GM21717 (cell line): ENCODE results near the gene UBE2F.
A peak's percentile ranks its signal among the peaks of the same experiment; 100 is the strongest.

Source experiments
- ATAC-seq: cut with Tn5 transposase; IDR thresholded peaks from one replicate; pipeline ENCODE4 v1.9.1; 2021; ENCODE audit warnings: mild to moderate bottlenecking, moderate library complexity; ENCODE audit not compliant: unreplicated experiment

The UBE2F gene, protein sequence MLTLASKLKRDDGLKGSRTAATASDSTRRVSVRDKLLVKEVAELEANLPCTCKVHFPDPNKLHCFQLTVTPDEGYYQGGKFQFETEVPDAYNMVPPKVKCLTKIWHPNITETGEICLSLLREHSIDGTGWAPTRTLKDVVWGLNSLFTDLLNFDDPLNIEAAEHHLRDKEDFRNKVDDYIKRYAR

DNA sequence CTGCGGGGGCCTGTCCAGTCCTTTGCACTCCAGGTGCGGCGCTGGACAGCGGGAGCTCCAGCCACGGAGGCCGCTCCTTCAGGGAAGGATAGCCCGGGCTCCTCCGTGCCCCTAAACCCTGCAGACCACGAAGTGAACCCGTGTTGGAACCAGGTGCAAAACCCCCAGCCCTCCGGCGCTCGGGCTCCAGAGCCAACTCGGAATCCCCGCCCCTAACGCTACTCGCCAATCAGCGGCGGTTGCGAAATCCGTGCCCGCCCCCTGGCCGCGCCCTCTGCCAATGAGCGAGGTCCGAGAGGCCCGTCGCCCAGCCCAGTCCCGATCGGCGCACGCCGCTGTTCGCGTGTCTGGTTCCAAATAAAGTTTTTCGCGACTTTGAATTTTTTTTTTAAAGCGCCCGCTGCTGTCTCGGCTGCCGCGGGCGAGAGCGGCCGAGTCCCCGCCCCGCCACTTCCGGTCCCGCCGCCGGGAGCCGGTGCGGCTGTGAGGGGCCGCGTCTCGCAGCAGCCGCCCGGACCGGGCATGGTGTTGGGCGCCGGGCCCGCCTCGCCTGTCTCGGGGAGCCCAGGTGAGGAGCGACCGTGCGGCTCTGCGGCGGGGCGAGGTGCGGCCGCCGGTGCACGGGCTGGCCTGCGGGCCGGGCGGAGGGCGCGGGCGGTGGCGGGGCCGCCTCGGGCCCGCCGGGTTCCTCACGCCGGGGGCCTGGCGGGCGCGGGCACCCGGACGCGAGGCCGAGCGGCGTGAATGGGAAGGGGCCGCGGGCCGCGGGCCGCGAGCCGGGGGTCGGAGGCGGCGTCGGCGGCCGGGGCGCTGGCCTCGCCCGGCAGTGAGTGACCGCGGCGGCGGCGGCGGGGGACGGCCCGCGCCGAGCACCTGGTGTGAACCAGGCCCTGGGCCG is at the start of gene UBE2F:
Gene UBE2F (plus strand): TSS at position 450 of the 898 bp plus-strand sequence. CDS start 6,094 bp downstream, outside the sequence.
- peak; percentile 93 for ATAC-seq

DNA sequence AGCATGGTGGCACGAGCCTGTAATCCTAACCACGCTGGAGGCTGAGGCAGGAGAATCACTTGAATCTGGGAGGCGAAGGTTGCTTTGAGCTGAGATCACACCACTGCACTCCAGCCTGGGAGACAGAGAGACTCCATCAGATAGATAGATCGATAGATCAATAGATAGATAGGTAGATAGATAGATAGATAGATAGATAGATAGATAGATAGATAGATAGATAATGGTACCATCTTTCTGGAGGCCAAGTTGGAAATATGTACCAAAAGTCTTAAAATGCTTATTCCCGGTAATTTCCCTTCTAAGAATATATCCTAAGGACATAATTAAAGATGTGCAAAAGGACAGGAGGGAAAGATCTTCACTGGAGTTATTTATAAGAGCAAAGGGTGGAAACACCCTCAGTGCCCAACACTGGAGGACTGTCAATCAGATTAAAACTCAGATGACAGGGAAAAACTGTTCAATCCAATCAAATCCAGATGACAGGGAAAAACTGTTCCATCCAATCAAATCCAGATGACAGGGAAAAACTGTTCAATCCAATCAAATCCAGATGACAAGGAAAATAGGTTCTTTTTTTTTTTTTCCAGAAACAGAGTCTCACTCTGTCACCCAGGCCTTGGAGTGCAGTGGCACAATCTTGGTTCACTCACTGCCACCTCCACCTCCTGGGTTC is 49.0 kb upstream of the UBE2F start:
- no peak for ATAC-seq

GRCh38 chr2:237919593-237919992 is 47.2 kb upstream of the UBE2F start:
- ATAC-seq: no peak

- ATAC-seq: no peak
These were observed 46.1 kb upstream of the UBE2F start for GRCh38 chr2:237920673-237921072.

DNA sequence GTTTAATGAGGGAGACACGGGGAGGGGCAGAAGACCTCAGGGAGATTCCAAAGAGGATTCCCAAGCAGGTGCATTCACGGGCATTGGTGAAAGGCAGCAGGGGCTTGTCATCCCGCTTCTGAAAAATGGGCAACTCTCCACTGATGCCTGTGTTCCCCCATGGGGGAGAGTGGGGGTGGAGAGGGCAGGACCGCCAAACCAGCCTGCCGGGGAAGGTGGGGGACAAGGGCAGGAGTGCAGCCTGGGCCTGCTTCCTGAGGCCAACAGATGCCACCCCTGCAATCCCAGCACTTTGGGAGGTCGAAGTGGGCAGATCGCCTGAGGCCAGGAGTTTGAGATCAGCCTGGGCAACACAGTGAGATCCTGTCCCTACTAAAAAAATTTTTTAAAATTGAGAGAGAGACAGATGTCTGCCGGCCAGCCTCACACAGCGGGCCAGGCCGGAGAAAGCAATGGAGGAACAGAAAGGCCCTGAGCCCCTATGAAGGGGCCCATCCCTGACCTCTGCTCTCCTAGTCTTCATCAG is 44.8 kb upstream of the UBE2F start:
- ATAC-seq: no peak

DNA sequence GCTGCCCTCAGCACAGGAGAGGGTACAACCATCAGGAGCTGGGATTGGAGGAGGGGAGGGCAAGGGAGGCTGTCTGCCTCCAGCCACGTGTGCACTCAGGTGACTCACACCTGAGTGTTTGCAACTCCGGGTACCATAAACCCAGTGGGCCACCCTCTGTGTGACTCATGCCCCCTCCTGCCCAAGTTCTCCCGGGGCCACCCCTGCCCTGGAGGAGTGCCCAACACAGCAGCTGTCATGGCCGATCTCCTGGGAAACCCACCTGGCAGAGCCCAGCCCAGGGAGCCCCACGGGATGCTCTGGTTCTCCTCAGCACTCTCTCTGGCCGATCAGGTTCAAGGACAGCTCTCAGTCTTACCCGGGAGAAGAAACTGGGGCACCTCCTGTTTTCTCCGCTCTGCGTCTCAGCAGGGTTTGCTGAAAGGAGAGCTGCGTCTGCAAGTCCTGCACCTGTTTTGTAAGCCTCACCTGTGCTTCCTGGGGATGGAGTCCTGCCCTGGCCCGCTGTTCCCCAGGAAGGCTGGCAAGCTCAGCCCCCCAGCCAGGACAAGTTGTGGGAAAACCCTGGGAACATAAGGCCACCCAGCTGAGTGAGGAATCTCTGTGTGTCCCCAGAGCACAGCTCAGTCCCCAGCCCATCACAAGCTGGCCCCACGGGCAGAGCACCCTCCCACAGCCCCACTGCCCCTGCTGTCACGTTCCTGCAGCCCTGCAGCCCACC is 44.0 kb upstream of the UBE2F start:
- no peak for ATAC-seq

DNA sequence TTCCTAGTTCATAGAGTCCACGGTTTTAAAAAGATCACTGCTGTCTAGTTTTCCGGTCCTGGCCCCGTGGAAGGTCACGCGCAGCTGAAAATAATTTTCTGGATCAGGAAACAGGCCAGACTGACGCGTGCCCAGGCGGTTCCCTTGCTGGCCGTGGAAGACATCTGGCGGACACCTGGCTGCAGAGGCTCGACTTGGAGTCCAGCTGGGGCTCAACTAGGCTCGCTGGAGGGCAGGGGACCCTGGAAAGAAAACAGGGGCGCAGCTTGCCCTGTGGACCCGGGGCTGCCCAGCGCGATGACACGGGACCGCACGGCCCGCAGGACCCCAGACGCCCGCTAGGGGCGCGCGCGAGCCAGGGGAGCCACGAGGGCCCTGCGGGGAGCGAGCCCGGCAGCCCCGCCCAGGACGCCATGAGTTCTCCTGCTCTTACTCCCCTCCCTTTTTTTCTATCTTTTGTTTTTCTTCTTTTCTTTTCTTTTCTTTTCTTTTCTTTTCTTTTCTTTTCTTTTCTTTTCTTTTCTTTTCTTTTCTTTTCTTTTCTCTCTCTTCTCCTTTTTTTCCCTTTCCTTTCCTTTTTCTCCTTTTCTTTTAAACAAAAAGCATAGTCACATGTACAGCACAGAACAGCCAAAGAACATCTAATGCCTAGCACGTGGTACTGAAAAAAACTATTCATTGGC is 43.2 kb upstream of the UBE2F start:
- ATAC-seq: peak; percentile 78

- no peak for ATAC-seq
These were observed 42.7 kb upstream of the UBE2F start for GRCh38 chr2:237924164-237924534.

DNA sequence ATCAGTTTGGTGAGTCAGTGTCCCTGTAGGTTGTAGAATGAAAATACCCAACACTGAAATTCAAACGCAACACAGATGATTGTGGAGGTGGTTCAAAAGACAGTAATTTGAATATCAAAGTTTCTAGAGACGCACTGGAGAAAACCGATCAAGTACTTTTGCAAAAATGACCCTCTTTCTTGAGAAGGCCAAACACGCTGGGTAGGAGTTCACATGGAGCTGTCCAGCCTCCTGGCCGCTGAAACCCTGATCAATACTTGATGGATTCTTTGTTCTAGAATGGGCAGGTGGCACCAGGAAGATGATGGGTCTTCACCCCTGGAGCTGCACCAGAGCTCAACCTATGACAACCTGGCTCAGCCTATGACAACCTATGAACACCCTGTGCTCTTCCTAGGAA is 39.7 kb upstream of the UBE2F start:
- ATAC-seq: no peak

DNA sequence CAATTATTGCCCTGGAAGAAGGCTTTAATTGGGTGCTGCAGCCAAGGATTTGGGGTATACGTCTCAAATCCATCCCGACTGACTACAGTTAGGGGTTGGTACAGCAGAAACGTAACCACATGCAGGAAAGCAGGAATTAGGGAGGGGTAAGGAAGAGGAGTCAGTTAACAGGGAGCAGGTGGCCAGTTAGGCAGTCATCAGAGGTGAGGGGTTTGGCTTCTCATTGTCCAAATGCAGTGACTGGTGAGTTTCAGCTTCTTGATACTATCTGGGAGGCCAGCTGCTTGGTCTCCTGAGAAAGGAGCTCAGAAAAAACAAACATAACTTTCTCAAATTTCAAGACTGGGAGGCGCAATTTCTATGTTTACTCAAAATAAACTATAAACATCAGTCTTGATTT is 38.8 kb upstream of the UBE2F start:
- no peak for ATAC-seq

GRCh38 chr2:237929979-237930378 is 36.8 kb upstream of the UBE2F start:
- ATAC-seq: no peak

- no peak for ATAC-seq
These were observed 35.6 kb upstream of the UBE2F start for GRCh38 chr2:237931205-237931721.

DNA sequence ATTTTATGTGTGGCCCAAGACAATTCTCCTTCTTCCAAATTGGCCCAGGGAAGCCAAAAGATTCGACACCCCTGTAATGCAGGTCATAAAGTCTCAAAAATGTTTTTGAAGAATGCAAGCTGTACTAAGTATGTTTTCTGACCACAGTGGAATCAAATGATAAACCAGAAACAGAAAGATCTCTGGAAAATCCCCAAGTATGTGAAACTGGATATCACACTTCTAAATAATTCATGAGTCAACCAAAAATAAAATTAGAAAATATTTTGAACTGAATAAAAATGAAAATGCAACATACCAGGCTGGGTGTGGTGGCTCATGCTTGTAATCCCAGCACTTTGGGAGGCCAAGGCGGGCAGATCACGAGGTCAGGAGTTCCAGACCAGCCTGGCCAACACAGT is 34.1 kb upstream of the UBE2F start:
- ATAC-seq: no peak

DNA sequence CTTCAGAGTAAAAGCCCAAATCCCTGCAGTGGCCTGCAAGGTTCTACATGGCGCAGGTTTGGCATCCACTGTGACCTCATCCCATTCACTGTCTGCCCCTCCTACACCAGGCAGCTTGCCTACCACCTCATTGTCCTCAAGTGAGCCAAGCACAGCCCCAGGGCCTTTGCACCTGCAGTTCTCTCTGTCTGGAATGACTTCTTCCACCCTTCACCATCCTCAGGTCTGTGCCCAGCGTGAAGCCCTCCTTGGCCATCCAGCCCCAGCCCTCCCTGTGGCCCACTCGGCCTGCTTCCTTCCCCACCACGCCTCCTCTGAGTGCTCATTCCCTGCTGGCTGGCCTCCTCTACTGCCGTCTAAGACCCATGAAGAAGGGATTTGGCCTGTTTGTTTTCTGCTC is 32.6 kb upstream of the UBE2F start:
- ATAC-seq: no peak

- ATAC-seq: no peak
These were observed 30.9 kb upstream of the UBE2F start for GRCh38 chr2:237935740-237936452.

GRCh38 chr2:237939251-237939650 is 27.6 kb upstream of the UBE2F start:
- no peak for ATAC-seq

GRCh38 chr2:237940828-237941227 is 26.0 kb upstream of the UBE2F start:
- no peak for ATAC-seq

DNA sequence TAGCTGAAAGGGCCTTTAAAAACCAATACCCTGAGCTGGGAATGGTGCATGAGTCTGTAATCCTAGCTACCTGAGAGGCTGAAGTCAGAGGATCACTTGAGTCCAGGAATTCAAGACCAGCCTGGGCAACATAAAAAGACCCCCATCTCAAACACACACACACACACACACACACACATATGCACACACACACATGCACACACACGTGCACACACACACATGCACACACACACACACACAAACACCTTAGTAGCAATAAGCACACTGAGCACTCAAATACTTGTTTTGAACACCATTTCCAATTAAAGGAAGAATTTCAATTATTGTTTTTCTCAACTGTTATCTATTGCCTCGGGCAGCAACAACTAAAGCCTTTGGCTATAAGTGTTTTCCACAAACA is 25.6 kb upstream of the UBE2F start:
- no peak for ATAC-seq

- no peak for ATAC-seq
These were observed 24.3 kb upstream of the UBE2F start for GRCh38 chr2:237942513-237942899.
